T-helper 2 cell treated with Interferon-gamma antibody and Interleukin-4, amounts not matched to agents 100 ng/mL and 5 ng/mL, for 36 hours (primary cell): ENCODE data around the gene MGAT5. TPM values are rescaled to one million over a fixed set of nuclear protein-coding genes. Genes with fewer than 3 reads are reported as not detected.

Experiments used
- intact Hi-C: fragments of 100-400 bp; cut with micrococcal nuclease; formaldehyde crosslinking; loops from one replicate; pipeline ENCODE4 v1.15.1; 2023
- total RNA-seq: library from RNA; stranded (reverse); gene quantifications from 2 replicates; pipeline ENCODE4 v1.2.3, GENCODE V29; 2022

The MGAT5 gene
- total RNA-seq, 1 donor from 2014 or later: 18.6 TPM

DNA sequence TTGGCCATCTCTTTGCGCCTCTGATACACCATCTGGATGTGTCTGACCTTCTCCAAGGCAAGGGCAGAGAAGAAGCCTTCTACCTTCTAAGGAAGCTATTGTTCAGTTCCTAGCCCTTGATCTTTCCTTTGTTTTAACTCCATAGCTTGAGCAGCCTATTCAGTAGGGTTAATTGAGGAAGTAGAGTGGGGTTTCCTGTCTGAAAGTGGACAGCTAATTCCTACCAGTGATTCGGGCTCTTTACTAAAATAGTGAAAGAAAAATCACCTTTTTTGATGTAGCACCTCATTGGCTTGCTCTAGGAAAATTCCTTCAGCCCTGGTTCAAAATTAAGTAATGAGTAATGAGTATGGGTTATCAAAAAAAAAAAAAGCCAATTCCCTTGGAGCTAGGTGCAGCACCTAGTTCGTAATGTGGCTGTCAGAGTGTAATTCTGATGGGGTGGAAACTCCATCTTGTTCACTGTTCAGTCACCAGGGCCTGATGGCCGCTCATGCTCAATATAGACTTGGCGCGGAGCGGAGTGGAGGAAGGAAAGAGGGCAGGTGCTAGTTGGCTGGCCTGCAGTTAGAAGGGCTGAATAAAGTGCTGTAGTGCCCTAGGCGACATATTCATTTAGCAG lies 2.9 kb upstream of the MGAT5 start:
- intact Hi-C loops: no loop called here

DNA sequence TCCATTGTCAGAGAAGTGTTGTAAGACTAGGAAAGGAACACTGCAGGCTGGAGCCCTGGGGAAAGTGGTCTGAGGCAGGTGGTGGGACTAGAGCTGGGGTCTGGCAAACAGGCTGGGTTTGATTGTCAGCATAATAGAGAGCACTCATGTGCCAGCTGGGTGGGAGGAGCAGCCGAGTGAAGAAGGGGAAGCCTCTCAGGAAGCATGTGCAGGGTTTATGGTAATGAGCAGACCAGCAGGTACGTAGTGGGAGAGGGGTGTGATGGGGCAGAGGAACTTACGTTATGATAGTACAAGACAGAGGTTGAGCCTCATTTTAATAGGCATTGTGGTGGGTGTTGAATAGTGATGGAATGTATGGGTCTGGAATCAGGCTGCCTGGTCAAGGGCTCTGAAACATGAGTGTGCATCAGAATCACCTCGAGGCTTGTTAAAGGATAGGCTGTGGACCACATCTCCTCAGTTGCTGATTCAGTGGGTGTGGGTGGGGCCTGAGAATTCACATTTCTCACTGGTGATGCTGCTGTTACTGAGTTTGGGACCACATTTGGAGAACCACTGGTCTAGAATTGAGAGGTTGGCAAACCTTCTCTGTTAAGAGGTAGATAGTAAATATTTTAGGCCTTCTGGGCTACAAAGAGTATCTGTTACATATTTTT lies 1.7 kb upstream of the MGAT5 start:
- intact Hi-C loops: no loop called here

DNA sequence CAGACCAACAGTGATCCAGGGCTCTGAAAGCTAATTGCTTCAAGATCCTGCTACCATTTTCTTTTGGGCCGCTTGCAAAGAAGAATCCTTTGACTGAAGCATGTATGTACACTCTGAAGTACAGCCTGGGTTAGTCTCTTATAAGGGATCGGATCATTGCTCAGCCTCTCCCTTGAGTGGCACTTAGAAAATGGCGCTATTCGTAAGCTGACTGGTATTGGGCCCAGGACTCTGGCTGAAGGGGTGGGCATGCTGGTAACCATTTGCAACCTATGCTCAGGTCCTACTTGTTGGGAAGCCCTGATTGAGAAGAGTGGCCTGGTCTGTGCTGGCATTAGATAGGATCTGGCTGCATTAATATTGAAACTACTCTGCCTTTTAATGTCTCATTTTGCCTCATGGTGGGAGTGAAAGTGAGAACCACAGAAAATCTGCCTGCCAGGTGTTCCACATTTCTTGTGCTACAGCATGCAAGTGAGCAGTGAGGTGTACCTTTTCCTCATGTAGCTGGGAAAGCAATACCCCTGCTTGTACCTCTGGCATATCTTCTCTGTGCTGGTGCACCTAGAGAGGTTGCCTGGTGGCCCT lies 661 bp upstream of the MGAT5 start:
- intact Hi-C loops: no loop called here

DNA sequence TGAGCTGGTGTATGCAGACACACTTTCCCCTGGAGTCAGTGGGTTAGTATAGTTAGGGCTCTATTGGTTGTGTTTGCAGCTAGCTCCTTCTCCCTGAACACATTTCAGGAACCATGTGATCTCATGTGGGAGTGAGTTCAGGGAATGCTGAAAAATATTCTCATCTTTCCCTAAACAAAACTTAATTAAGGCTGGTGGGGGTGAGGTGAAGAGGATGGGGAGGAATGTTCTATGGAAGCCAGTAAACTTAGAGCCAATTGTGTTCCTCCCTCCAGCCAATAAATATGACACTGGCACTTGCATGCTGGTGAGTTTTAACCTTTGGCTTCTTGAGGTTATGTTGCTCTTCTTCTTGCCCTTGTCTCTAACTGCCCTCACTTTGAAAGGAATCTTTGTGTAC lies 952 bp downstream of the MGAT5 start:
- intact Hi-C loops: no loop called here

DNA sequence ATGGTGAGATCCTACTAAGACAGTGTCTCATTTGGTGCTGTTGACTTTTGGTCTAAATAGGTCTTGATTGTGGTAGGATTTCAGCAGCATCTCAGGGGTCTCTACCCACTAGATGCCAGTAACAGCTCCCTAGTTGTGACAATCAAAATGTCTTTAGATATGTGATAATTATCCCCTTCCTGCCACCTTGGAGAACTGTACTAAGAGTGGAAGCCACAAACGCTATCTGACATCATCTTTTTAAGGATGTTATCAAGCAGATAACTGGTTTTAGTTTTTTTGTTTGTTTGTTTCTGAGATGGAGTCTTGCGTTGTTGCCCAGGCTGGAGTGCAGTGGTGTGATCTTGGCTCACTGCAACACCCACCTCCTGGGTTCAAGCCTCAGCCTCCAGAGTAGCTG lies 3.1 kb downstream of the MGAT5 start:
- intact Hi-C loops: no loop called here

DNA sequence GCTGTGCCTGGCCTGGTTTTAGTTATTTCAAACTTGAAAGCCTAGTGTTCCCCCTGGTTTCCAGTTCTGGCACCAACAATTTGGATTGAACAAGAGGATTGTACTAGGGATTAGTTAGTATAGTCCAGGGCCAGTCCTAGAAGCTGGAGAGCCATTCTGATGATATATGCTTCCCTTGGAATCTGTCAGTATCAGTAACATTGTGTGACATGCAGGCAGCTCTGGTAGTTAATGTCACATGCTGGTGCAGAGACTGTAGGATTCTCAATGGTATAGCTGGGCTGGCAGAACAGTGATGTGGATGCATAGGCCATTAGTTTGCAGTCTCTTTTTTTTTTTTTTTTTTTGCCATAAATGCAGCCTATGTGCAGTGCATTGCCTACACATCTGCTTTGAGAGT lies 3.6 kb downstream of the MGAT5 start:
- intact Hi-C loops: no loop called here

DNA sequence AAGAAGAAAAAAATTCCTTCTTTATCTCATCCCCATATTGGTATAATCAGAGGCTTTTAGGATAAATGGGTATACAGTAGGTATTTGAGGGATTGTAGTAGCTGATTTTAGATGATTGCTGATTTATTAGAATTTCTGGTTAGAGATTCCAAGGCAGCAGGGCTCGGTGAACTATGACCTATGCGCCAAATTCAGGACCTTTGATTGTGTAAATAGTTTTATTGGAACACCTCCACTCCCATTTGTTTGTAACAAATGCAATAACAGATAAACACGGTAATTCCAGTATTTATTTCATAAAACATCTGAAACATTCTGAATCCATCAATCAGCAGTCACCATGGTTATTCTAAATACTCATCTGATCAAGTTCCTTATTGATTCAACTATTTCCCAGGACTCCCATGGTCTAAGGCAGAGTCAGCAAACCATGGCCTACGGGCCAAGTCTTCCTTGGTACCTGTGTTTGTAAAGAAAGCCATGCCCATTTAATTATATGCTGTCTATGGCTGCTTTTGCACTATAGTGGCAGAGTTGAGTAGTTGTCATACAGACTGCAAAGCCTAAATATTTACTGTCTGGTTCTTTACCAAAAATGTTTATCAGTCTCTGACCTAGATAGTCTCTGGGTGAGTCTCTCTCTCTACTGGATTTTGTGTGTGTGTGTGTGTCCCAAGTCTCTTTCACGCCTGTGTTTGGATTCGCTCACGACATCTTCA lies 4.3 kb downstream of the MGAT5 start:
- intact Hi-C loops: loop anchor here (1.0 kb wide), 1 partner anchor 32 kb away; no protein-coding TSS in a partner anchor

DNA sequence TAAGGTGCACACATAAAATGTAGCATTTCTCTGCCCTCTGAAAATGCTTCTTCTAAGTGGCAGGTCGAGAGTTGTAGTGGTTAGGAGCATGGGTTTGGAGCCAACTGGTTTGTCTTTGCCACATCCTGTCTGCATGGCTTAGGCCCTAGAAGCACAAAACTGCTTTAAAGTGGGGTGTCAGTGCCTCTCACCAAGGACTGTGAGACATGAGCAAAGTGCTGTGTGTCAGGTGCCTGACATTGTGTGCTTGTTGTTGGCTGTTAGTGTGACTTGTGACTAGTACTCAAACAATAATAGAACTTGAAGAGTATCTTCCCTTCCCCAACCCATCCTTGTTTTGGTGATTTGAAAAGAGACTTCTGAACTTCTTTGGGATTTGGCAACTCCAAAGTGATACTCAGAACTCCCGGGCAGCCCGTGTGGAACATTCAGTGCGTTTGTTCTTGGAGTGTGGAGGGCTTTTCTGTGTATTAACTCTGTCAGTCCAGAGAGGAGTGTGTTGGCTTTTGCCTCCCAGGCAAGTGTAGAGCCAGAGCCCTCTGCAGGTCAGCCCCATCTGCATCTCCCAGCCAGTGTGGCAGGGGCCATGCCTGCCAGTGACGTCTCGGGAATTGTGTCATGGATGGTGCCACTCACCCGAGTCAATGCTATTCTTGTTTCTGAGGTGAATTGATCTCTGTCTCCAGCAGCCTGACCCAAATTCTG lies 5.0 kb downstream of the MGAT5 start:
- intact Hi-C loops: loop anchor here (1.0 kb wide), 1 partner anchor 31 kb away; no protein-coding TSS in a partner anchor

DNA sequence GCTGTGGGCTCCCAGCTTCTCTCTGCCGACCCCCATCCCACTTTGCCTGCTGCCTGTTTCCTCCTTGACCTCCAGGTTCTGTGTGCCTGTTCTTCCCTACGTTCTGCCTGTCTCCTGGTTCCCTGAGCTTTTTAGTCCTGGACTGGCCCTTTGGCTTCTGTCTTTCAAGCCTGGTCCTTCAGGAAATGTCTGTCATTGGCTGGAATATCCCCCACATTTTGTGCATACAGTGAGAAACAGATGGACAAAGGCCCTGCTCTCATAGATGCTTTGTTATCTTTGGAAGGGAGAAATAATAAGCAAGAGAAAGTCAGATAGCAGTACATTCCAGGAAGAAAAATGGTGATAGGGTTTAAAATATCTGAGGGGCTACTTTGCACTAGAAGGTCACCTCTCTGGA lies 5.7 kb downstream of the MGAT5 start:
- intact Hi-C loops: no loop called here

DNA sequence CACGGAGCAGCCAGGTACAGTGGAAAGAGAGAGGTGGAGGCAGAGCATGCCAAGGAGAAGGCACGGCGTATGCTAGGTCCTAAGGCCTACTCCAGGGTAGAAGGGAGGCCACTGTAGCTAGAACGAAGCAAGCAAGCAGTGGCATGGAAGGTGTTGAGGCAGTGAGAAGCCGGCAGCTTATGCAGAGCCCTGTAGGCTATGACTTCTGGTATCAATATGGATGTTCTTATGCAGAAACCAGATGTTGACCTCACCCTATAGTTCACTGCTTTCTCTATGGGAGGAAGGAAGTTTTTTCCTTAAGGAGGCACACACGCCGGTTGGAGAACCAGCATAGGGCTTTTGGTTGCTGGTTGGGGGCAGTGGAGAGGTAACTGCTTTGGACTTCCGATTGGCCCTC lies 6.1 kb downstream of the MGAT5 start:
- intact Hi-C loops: no loop called here

DNA sequence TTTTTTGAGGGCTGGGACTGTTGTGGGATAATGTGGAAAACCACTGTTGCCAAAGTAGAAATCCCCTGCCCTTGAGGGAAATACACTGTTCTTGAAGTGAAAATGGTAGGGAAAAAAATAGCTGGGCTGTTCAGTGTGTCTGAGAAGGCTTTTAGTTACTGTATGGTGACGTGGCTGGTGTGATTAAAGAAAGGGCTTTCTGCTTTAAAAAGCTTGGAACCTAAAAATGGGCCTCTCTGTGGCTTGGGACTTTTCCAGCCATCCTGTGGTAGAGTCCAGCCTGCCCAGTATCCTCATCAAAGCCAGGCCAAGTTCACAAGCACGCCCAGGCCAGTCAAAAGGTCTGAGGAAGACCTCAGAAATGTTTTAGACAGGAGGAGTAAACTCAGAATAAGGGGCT lies 6.8 kb downstream of the MGAT5 start:
- intact Hi-C loops: no loop called here

DNA sequence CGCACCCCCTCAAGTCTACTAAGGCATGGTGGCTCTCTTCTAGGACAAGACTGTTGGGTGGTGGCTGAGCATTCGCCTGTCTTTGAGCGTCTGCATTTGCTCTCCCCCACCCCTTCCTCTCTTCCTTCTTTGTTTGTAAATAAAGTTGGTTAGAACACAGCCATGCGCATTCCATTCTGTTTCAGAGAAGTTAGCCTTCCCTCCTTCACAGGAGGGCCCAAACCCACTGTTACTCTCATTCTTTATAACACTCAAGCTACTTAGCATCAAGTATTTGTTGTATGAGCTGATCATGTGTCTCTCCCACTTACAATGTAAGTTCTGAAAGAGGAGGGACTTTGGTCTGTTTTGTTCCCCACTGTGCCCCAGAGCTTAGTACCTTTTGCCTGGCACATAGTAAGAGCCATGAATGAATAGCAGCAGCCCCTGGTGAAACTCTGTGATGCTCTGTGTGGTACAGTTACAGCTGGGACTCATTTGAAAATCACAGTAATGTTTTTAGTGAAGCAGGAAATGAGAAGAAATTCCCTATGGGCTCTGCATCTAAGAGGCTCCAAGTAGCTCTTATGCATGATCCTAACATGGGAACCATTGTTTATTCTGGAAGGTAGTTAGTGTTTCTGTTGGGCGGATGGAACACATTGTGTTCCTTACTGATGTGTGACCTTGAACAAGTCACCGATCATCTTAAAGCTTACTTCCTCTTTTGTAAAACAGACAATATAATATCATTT lies 7.7 kb downstream of the MGAT5 start:
- intact Hi-C loops: no loop called here

DNA sequence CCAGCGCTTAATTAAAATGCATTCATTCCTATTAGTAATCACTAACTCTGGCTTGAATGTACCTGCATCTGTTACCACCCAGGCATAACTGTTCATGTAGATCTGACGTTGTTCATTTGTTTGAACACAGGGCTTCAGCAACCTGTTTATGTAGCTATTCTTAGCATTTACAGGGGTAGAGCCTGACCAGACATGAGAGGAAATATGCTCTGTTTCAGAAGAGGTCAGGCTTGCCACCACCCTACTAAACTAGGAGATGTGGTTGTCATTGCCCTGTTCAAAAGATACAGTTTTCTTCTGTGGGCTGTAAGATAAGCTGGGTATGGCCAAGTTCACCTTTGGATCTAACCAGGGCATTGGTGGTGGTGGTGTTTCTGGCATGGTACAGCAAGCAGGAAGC lies 8.8 kb downstream of the MGAT5 start:
- intact Hi-C loops: no loop called here

DNA sequence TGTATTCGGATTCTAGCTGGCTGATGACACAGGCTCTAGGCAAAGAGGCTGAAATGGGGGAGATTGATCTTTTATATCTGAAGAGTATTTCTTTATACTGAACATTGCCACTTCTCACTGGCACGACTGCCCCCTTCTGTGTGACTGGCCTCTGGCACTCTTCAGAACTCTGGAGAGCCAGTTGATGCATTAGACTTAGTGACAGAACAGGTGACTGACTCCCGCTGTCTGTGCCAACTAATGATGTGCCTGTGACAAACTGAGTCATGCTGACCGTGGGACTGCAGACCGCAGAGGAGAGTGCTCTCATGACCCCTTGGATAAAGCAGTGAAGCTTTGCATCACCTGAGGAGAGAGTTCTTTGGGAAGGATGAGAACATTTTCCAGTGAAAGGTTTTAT lies 14.4 kb downstream of the MGAT5 start:
- intact Hi-C loops: no loop called here

DNA sequence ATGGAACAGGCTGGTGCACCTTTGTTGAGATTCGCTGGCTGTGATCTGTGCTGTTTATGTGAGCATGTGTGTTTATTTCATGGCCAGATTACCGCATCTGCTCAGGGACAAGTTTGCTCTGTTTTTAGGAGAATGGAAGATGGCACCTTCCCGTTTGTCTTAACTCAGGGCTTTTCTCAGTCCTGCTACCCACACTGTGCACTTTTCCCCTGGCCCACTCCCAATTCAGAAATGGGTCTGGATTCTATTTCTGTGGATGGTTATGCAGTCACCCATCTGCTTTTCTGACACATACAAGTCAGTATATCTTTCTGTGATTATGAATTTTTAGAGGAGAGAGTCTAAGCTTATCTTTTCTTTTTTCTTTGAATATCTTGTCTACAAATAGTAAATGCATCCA lies 15.4 kb downstream of the MGAT5 start:
- intact Hi-C loops: no loop called here

DNA sequence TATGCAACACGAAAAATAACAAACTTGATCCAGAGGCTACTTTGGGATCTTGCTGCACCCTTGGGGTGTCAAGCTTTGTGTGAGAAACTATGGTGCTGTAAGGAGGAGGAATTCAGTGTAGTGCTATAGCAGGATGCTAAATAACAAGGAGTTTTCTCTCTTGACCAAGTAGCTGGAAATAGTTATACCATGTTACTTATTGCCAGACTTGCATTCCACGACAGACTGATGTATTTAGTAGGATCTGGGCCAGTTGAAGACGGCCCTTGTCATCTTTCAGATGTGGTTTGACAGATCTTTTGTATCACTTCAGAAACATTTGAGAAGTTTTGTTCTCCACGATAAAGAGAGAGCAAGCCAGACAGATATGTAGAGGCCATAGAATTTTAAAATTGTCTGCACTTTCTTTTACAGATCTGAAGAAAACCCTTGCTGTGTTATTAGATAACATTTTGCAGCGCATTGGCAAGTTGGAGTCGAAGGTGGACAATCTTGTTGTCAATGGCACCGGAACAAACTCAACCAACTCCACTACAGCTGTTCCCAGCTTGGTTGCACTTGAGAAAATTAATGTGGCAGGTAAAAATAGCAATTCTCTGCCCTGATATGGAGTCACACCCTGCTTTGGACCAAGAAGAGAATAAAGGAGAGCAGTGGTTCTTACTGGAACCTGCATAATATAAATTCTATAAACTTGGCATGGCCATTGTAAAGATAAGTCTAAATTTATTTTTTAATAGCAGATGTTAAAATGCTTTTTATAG lies 16.3 kb downstream of the MGAT5 start:
- intact Hi-C loops: no loop called here

DNA sequence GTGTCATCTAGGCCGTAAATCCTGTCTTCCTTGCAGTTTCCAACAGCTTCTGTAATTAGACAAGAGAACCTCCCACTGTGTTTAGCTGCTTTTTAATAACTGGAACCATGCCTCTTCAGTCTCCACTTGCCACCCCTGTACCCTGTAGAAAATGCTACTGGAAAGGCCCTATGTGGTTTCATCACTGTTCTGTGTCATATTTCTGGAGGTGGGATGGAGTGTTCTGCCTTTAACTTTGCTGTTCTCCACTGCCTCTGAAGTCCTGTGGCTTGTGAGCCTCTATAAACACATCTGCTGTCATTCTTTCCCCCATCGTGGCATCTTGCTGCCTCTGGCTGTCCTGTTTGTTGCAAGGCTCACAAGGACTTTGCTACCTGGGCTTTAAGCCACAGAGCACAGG lies 17.9 kb downstream of the MGAT5 start:
- intact Hi-C loops: no loop called here

DNA sequence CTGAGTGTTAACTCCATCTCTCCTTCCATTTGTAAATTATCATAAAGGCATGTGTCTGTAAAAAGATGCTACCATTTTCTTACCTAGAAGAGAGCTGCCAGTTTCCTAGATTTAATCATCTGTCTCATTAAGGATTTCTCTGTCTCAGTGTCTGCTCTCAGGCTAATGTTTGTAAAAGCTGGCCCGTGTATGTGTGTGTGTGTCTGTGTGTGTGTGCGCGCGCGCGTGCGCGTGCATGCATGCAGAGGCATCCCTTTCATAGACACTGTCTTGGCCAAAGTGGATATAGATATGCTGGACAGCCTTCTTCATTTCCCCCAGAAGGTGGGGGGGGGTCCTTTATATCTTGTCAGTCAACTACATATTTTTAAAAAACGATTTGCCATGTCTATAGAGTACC lies 18.9 kb downstream of the MGAT5 start:
- intact Hi-C loops: no loop called here

DNA sequence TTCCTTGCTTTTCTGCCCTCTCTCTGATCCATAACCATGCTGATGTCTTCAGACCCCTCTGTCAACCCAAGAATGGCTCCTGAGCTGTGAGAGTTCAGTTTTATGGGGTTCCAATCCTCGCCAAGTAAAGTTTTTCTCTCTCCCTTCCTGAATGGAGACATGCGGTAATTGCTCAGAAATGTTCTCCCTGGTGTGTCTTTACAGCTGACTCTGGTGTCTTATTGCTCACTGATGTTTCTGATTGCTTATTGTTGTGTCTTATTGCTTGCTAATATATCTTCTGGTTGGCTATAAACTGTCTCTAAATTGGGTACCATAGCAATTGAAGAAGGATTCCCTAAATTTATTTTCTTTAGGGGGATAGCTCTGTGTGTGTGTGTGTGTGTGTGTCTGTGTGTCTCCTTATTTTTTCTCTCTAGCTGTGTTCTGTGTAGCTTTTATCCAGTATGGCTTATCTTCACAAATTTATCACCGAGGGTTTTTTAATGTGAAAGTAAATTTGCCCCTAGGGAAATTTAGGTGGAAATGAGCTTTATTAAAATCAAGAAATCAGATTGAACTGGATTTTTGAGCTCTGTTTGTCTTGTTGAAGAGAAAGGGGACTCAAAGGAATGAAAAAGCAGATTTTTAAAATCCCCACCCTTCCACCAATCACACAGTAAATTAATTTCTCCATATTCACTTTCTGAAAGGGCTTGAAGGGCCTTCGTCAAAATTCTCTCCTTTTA lies 19.5 kb downstream of the MGAT5 start:
- intact Hi-C loops: no loop called here

DNA sequence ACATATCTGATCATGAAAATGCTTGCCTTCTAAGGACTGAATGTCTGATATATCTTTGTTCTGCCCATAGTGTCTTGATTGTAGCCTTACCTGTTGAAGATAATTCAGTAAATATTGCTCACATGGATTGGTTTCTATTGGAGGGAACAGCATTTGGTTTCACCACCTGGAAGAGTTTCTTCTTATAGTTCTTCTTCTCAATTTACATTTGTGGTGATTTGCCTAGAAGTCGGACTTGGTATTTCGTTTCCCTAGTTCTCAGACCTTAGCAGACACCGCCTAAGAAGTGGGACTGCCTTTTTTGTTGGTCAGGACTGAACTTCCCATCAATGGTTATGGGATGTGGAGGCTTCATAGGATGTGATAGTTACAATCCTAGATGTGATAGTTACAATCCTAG lies 20.2 kb downstream of the MGAT5 start:
- intact Hi-C loops: no loop called here
